ENCODE measurements around the gene CPN1.

CPN1 gene

GRCh38 chr10:99996671-99997648, 84.7 kb downstream of the CPN1 start:
- Mint-ChIP-seq H3K4me1 (peaks cover 23% of the 10 kb centered on the region), H3K27ac (ENCODE audit: low read depth) (no peak overlapping the region), H3K9me3 (no peaks in the 10 kb centered on the region), H3K36me3 (ENCODE audit: insufficient read depth) (peaks cover 2% of the 10 kb centered on the region), H3K4me3 (no peak overlapping the region), H3K27me3 (no peaks in the 10 kb centered on the region)
- DNase-seq (ENCODE audit: low spot score in 2 of 2) (no peak), ATAC-seq (replicated peaks; ENCODE audit: extremely low read depth, poor library complexity, severe bottlenecking) (no peak)

GRCh38 chr10:99995713-99996112, 86.0 kb downstream of the CPN1 start:
- Mint-ChIP-seq H3K27me3 (no peaks in the 10 kb centered on the region), H3K4me3 (no peak overlapping the region), H3K36me3 (ENCODE audit: insufficient read depth) (peaks cover 2% of the 10 kb centered on the region), H3K9me3 (no peaks in the 10 kb centered on the region), H3K27ac (ENCODE audit: low read depth) (no peak overlapping the region), H3K4me1 (peaks cover 23% of the 10 kb centered on the region)
- ATAC-seq (replicated peaks; ENCODE audit: extremely low read depth, poor library complexity, severe bottlenecking) (no peak), DNase-seq (ENCODE audit: low spot score in 2 of 2) (no peak)

GRCh38 chr10:99995269-99995668, 86.4 kb downstream of the CPN1 start:
- Mint-ChIP-seq H3K27me3 (no peaks in the 10 kb centered on the region), H3K27ac (ENCODE audit: low read depth) (no peak overlapping the region), H3K9me3 (no peaks in the 10 kb centered on the region), H3K4me3 (no peak overlapping the region), H3K36me3 (ENCODE audit: insufficient read depth) (peaks cover 2% of the 10 kb centered on the region), H3K4me1 (peaks cover 23% of the 10 kb centered on the region)
- DNase-seq (ENCODE audit: low spot score in 2 of 2) (no peak), ATAC-seq (replicated peaks; ENCODE audit: extremely low read depth, poor library complexity, severe bottlenecking) (no peak)

DNA sequence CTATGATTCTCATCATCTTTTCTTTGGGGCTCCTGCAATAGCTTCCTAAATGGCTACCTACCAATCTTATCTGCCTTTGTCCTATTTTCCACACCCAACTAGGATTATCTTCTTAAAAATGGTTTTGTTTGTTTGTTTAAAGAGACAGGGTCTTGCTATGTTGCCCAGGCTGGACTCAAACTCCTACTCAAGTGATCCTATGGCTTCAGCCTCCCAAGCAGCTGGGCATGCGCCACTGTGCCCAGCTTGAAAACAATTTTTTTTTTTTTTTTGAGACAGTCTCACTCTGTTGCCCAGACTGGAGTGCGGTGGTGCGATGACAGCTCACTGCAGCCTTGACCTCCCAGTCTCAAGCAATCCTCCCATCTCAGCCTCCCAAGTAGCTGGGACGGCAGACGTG, 86.9 kb downstream of the CPN1 start:
- no peaks in the 10 kb centered on the region for H3K9me3 Mint-ChIP-seq
- no peak overlapping the region for H3K4me3 Mint-ChIP-seq
- H3K4me1 Mint-ChIP-seq, result peaks cover 21% of the 10 kb centered on the region
- no peaks in the 10 kb centered on the region for H3K27me3 Mint-ChIP-seq
- H3K27ac Mint-ChIP-seq (ENCODE audit: low read depth), result no peak overlapping the region
- ATAC-seq (replicated peaks; ENCODE audit: extremely low read depth, poor library complexity, severe bottlenecking) (no peak), DNase-seq (ENCODE audit: low spot score in 2 of 2) (no peak)
- peaks cover 2% of the 10 kb centered on the region for H3K36me3 Mint-ChIP-seq (ENCODE audit: insufficient read depth)

- peaks cover 17% of the 10 kb centered on the region for H3K4me1 Mint-ChIP-seq
- peaks cover 2% of the 10 kb centered on the region for H3K36me3 Mint-ChIP-seq (ENCODE audit: insufficient read depth)
- H3K4me3 Mint-ChIP-seq, result no peak overlapping the region
- DNase-seq (ENCODE audit: low spot score in 2 of 2), result peak; percentile 10 to 14
- no peaks in the 10 kb centered on the region for H3K9me3 Mint-ChIP-seq
- peak overlapping the region; percentile 23 for H3K27ac Mint-ChIP-seq (ENCODE audit: low read depth)
- peak; percentile 78 for ATAC-seq (replicated peaks; ENCODE audit: extremely low read depth, poor library complexity, severe bottlenecking)
- H3K27me3 Mint-ChIP-seq, result no peaks in the 10 kb centered on the region
Measured at GRCh38 chr10:99993701-99994689, 87.7 kb downstream of the CPN1 start.

Measured in central memory CD8-positive, alpha-beta T cell (primary cell).